HG03159 (cell line): ENCODE results near the gene USP13.

Source experiments
- ATAC-seq: cut with Tn5 transposase; IDR thresholded peaks from one replicate; pipeline ENCODE4 v1.9.1; 2021; ENCODE audit warnings: mild to moderate bottlenecking, moderate library complexity; ENCODE audit not compliant: unreplicated experiment

USP13 gene

DNA sequence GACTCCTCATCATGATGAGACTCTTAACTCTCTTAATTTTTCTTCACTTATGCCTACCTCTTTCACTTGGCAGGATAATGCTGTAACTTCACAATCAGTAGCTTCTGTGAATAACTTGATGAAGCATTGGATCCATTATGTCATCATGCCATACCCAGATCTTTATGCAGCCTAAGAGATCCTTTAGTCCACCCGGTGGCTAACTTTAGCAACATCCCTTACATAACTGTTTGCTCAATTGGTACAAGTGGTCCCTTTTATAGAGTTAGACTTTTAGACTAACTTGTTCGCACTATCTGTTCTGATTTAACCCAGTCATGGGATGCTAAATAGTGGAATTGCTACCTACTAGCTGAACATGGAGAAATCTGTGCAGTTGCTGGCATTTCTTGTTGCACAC lies 184.5 kb downstream of the USP13 start:
- ATAC-seq = no peak
